GM10266 (cell line): ENCODE results near the gene RBPJ.

Experiments used
- DNase-seq: peaks from one replicate; pipeline ENCODE4 v3.0.0; 2012; ENCODE audit errors: extremely low spot score
- TF ChIP-seq, protein P1 (sequence below): IDR thresholded peaks from 2 replicates; pipeline ENCODE4 v1.5.1; 2012; ENCODE audit warnings: mild to moderate bottlenecking, low read depth; ENCODE audit not compliant: control insufficient read depth, insufficient read depth; ENCODE audit errors: missing control alignments

The RBPJ gene

DNA sequence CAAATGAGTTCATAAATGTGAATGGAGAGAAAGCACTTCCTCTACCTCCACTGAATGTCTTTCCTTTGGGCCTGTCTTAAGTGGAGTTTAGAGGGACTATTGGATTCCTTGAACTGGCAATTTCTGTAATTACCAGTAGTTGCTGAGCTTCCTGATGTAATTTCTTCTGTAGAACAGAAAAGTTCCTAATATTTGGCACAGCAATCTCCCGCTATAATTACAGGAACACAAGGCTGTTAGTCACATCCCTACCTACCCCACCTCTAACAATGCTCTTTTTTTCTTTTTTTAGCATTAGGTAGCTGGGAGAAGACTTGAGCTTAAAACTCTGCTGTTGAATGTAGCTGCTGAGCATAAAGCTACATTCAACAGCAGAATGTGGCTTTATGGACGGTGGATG, 24.8 kb upstream of the RBPJ start:
- no peak for DNase-seq
- TF ChIP-seq, protein P1, sequence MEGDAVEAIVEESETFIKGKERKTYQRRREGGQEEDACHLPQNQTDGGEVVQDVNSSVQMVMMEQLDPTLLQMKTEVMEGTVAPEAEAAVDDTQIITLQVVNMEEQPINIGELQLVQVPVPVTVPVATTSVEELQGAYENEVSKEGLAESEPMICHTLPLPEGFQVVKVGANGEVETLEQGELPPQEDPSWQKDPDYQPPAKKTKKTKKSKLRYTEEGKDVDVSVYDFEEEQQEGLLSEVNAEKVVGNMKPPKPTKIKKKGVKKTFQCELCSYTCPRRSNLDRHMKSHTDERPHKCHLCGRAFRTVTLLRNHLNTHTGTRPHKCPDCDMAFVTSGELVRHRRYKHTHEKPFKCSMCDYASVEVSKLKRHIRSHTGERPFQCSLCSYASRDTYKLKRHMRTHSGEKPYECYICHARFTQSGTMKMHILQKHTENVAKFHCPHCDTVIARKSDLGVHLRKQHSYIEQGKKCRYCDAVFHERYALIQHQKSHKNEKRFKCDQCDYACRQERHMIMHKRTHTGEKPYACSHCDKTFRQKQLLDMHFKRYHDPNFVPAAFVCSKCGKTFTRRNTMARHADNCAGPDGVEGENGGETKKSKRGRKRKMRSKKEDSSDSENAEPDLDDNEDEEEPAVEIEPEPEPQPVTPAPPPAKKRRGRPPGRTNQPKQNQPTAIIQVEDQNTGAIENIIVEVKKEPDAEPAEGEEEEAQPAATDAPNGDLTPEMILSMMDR: no peak

- TF ChIP-seq, protein P1: no peak
- DNase-seq: no peak
These were observed 24.3 kb upstream of the RBPJ start for GRCh38 chr4:26296514-26296913.

GRCh38 chr4:26297219-26297618, 23.6 kb upstream of the RBPJ start:
- TF ChIP-seq, protein P1: no peak
- no peak for DNase-seq

GRCh38 chr4:26298198-26298947, 22.4 kb upstream of the RBPJ start:
- no peak for DNase-seq
- TF ChIP-seq, protein P1: no peak

- DNase-seq: peak; percentile 42
- TF ChIP-seq, protein P1: no peak
These were observed 21.4 kb upstream of the RBPJ start for GRCh38 chr4:26299254-26299882.

GRCh38 chr4:26300314-26301307, 20.2 kb upstream of the RBPJ start:
- TF ChIP-seq, protein P1: no peak
- DNase-seq: no peak
